GM12874 (cell line): ENCODE results near the gene SLC13A5.

ENCODE experiments used
- CTCF ChIP-seq: IDR thresholded peaks from 2 replicates; pipeline ENCODE4 v1.5.1; 2011; ENCODE audit warnings: low read depth, mild to moderate bottlenecking, control low read depth, low read length, moderate library complexity; ENCODE audit not compliant: insufficient read depth

The SLC13A5 gene

GRCh38 chr17:6668727-6669425 is 44.3 kb downstream of the SLC13A5 start:
- no peak for TF ChIP-seq CTCF

- TF ChIP-seq CTCF: no peak
Observed at GRCh38 chr17:6668219-6668618, 45.0 kb downstream of the SLC13A5 start.

- TF ChIP-seq CTCF: no peak
Observed at GRCh38 chr17:6667516-6667915, 45.7 kb downstream of the SLC13A5 start.

GRCh38 chr17:6666557-6666956 is 46.6 kb downstream of the SLC13A5 start:
- TF ChIP-seq CTCF: no peak

GRCh38 chr17:6666077-6666521 is 47.1 kb downstream of the SLC13A5 start:
- peak; percentile 86 for TF ChIP-seq CTCF

GRCh38 chr17:6661464-6661848 is 51.7 kb downstream of the SLC13A5 start:
- no peak for TF ChIP-seq CTCF

- no peak for TF ChIP-seq CTCF
Observed at GRCh38 chr17:6660805-6661463, 52.2 kb downstream of the SLC13A5 start.
